Tibial nerve (tissue), 4 donors: ENCODE results near the gene LAT.

Source experiments
- EP300 ChIP-seq, 2 donors: sonication (generic); formaldehyde crosslinking; IDR thresholded peaks; one replicate each; pipeline ENCODE4 v1.6.1; 2017; ENCODE audit warnings: antibody characterized with exemption in 2 of 2, mild to moderate bottlenecking in 1 of 2
- POLR2A ChIP-seq, 2 donors: fragments of 450-650 bp; IDR thresholded peaks; one replicate each; pipeline ENCODE4 v1.6.1; 2017; ENCODE audit warnings: antibody characterized with exemption in 2 of 2, mild to moderate bottlenecking in 2 of 2, moderate library complexity in 2 of 2
- TF ChIP-seq, protein P1 (sequence below), 5 experiments: fragments of 200-600 bp in 3 of 5; fragments of 450-650 bp in 2 of 5; sonication (generic) in 3 of 5; IDR thresholded peaks; one replicate each; pipeline ENCODE4 v1.5.1; 2016 to 2019; ENCODE audit warnings: antibody characterized with exemption in 5 of 5, mild to moderate bottlenecking in 3 of 5, moderate library complexity in 2 of 5

DNA sequence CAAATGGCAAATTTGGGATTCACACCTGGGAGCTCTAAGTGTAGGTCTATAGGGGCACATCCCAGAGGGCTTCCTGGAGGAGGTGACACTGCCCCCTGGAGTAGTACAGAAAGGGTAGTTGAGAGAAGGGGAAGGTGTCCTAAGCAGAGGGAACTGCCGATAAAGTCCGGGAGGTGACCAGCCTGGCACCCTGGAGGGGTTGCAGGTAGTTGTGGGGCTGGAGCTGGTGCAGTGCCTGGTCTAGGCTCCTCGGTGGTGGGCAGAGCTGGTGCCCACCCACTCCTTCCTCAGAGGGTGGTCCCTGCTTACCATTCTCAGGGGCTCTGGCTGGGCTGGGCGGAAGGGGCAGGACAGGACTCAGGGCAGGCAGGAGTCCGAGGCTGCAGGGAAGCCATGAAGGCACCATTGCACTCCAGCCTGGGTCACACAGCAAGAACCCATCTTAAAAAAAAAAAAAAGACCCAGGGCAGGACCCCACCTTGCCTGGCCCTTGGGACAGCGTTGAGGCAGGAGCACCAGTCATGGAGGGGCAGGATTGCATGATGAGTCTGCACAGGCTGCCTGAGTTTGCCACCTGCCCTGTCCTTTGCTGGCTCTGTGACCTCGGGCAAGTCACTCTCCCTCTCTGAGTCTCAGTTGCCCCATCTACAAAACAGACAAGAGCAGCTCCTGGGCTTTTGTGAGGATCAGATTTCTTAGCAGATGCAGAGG, 43.8 kb downstream of the LAT start:
- TF ChIP-seq, protein P1, sequence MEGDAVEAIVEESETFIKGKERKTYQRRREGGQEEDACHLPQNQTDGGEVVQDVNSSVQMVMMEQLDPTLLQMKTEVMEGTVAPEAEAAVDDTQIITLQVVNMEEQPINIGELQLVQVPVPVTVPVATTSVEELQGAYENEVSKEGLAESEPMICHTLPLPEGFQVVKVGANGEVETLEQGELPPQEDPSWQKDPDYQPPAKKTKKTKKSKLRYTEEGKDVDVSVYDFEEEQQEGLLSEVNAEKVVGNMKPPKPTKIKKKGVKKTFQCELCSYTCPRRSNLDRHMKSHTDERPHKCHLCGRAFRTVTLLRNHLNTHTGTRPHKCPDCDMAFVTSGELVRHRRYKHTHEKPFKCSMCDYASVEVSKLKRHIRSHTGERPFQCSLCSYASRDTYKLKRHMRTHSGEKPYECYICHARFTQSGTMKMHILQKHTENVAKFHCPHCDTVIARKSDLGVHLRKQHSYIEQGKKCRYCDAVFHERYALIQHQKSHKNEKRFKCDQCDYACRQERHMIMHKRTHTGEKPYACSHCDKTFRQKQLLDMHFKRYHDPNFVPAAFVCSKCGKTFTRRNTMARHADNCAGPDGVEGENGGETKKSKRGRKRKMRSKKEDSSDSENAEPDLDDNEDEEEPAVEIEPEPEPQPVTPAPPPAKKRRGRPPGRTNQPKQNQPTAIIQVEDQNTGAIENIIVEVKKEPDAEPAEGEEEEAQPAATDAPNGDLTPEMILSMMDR (IDR thresholded peaks at IDR 0.05) = no peak
- TF ChIP-seq POLR2A (IDR thresholded peaks at IDR 0.05) (no peak), EP300 (IDR thresholded peaks at IDR 0.05) (no peak)
